HCT116 (cell line): ENCODE results near the gene SFRP4.

Experiments
- ATF3 ChIP-seq: IDR thresholded peaks from 2 replicates; pipeline ENCODE4 v1.6.1; 2012
- CTCF ChIP-seq, 3 experiments: fragments of 200-600 bp in 1 of 3; sonication (generic) in 1 of 3; IDR thresholded peaks in 2 of 3; conservative IDR thresholded peaks in 1 of 3; 2 replicates each; pipeline ENCODE4 v1.5.1; 2012 to 2017; ENCODE audit warnings: low read depth in 2 of 3, low read length in 2 of 3, antibody characterized with exemption in 1 of 3, borderline replicate concordance in 1 of 3, control low read depth in 1 of 3, mild to moderate bottlenecking in 1 of 3, mixed read lengths in 1 of 3, mixed run types in 1 of 3, moderate library complexity in 1 of 3; ENCODE audit not compliant: insufficient read depth in 1 of 3
- POLR2A ChIP-seq: IDR thresholded peaks from 2 replicates; pipeline ENCODE4 v1.7.0; 2011; ENCODE audit warnings: borderline replicate concordance; ENCODE audit not compliant: insufficient read depth, insufficient read length; ENCODE audit errors: extremely low read depth
- RAD21 ChIP-seq: IDR thresholded peaks from 2 replicates; pipeline ENCODE4 v1.6.1; 2012; ENCODE audit warnings: low read depth, mild to moderate bottlenecking
- SIN3A ChIP-seq: IDR thresholded peaks from 2 replicates; pipeline ENCODE4 v1.6.1; 2012; ENCODE audit warnings: low read depth
- TCF7L2 ChIP-seq: IDR thresholded peaks from 2 replicates; pipeline ENCODE4 v1.7.0; 2011; ENCODE audit warnings: borderline replicate concordance, inconsistent platforms; ENCODE audit not compliant: insufficient read depth, insufficient read length; ENCODE audit errors: extremely low read depth

GRCh38 chr7:37882086-37882485 lies 34.5 kb downstream of the SFRP4 start:
- no peak for TF ChIP-seq RAD21
- TF ChIP-seq POLR2A: no peak
- TF ChIP-seq ATF3: no peak
- TF ChIP-seq SIN3A: no peak
- no peak for TF ChIP-seq TCF7L2
- TF ChIP-seq CTCF (IDR thresholded peaks at IDR 0.05 in 2 of 3, conservative IDR thresholded peaks at IDR 0.05 in 1 of 3; ENCODE audit: borderline replicate concordance in 1 of 3, insufficient read depth in 1 of 3, low read depth in 2 of 3, low read length in 2 of 3): no peak
